ENCODE data around the gene MAP4.

GRCh38 chr3:47841786-47842349 lies 174.3 kb downstream of the MAP4 start:
- TF ChIP-seq, protein P1, sequence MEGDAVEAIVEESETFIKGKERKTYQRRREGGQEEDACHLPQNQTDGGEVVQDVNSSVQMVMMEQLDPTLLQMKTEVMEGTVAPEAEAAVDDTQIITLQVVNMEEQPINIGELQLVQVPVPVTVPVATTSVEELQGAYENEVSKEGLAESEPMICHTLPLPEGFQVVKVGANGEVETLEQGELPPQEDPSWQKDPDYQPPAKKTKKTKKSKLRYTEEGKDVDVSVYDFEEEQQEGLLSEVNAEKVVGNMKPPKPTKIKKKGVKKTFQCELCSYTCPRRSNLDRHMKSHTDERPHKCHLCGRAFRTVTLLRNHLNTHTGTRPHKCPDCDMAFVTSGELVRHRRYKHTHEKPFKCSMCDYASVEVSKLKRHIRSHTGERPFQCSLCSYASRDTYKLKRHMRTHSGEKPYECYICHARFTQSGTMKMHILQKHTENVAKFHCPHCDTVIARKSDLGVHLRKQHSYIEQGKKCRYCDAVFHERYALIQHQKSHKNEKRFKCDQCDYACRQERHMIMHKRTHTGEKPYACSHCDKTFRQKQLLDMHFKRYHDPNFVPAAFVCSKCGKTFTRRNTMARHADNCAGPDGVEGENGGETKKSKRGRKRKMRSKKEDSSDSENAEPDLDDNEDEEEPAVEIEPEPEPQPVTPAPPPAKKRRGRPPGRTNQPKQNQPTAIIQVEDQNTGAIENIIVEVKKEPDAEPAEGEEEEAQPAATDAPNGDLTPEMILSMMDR (IDR thresholded peaks at IDR 0.05) = no peak
- no peak for TF ChIP-seq EZH2 (IDR thresholded peaks at IDR 0.05; ENCODE audit: borderline replicate concordance, insufficient read depth, low read depth, low read length, poor library complexity, severe bottlenecking)
